ENCODE data around the gene ADAMTS10.
A peak's percentile ranks its signal among the peaks of the same experiment; 100 is the strongest.
"Not testable (repeated sequence)": the region's sequence is repeated elsewhere in the genome, so short reads cannot be mapped to it uniquely, and the experiment has no call there.

ADAMTS10 gene

GRCh38 chr19:8622886-8623285 is 12.4 kb upstream of the ADAMTS10 start:
- H3K9ac ChIP-seq (ENCODE audit: low read depth, low read length); H3K27me3 ChIP-seq (ENCODE audit: insufficient read depth, low read length, poor library complexity); H3K36me3 ChIP-seq (ENCODE audit: insufficient read depth, low read length); H4K20me1 ChIP-seq (ENCODE audit: insufficient read depth, low read length); H3K4me2 ChIP-seq (ENCODE audit: insufficient read depth, low read length); H3K9me3 ChIP-seq (ENCODE audit: insufficient read depth, low read length, severe bottlenecking); H3K4me1 ChIP-seq (ENCODE audit: insufficient read depth, low read length); DNase-seq; H2AFZ ChIP-seq (ENCODE audit: low read depth, low read length); H3K79me2 ChIP-seq (ENCODE audit: insufficient read depth, low read length); H3K4me3 ChIP-seq (ENCODE audit: low read depth in 1 of 2, low read length in 2 of 2); H3K27ac ChIP-seq (ENCODE audit: low read length): not testable (repeated sequence)
- ATAC-seq (ENCODE audit: insufficient read depth, low read depth) = 0 out of 3 replicates have a peak, but pooled peaks have one; percentile 52
- TF ChIP-seq CTCF (IDR thresholded peaks at IDR 0.05; ENCODE audit: borderline replicate concordance, extremely low read depth, low read length, poor library complexity, severe bottlenecking) = peak; percentile 50

GRCh38 chr19:8618751-8619150 is 8.2 kb upstream of the ADAMTS10 start:
- Histone ChIP-seq H3K9ac (ENCODE audit: low read depth, low read length) (no peak overlapping the region), H3K9me3 (ENCODE audit: insufficient read depth, low read length, severe bottlenecking) (no peaks in the 10 kb centered on the region), H3K4me1 (ENCODE audit: insufficient read depth, low read length) (no peaks in the 10 kb centered on the region), H3K4me3 (ENCODE audit: low read depth in 1 of 2, low read length in 2 of 2) (no peak overlapping the region), H3K36me3 (ENCODE audit: insufficient read depth, low read length) (no peaks in the 10 kb centered on the region), H3K79me2 (ENCODE audit: insufficient read depth, low read length) (no peaks in the 10 kb centered on the region), H3K27me3 (ENCODE audit: insufficient read depth, low read length, poor library complexity) (no peaks in the 10 kb centered on the region), H4K20me1 (ENCODE audit: insufficient read depth, low read length) (no peaks in the 10 kb centered on the region), H3K4me2 (ENCODE audit: insufficient read depth, low read length) (no peak overlapping the region), H3K27ac (ENCODE audit: low read length) (no peak overlapping the region), H2AFZ (ENCODE audit: low read depth, low read length) (no peak overlapping the region)
- no peak for ATAC-seq (ENCODE audit: insufficient read depth, low read depth)
- no peak for DNase-seq
- TF ChIP-seq CTCF (IDR thresholded peaks at IDR 0.05; ENCODE audit: borderline replicate concordance, extremely low read depth, low read length, poor library complexity, severe bottlenecking) = no peak
- TF ChIP-seq EZH2 (IDR thresholded peaks at IDR 0.05; ENCODE audit: borderline replicate concordance, low read depth, low read length, severe bottlenecking) = no peak

- H3K9ac ChIP-seq (ENCODE audit: low read depth, low read length) = no peak overlapping the region
- no peaks in the 10 kb centered on the region for H4K20me1 ChIP-seq (ENCODE audit: insufficient read depth, low read length)
- no peak overlapping the region for H3K27ac ChIP-seq (ENCODE audit: low read length)
- H3K27me3 ChIP-seq (ENCODE audit: insufficient read depth, low read length, poor library complexity) = no peaks in the 10 kb centered on the region
- TF ChIP-seq EZH2 (IDR thresholded peaks at IDR 0.05; ENCODE audit: borderline replicate concordance, low read depth, low read length, severe bottlenecking) (no peak), CTCF (IDR thresholded peaks at IDR 0.05; ENCODE audit: borderline replicate concordance, extremely low read depth, low read length, poor library complexity, severe bottlenecking) (no peak)
- no peak overlapping the region for H3K4me2 ChIP-seq (ENCODE audit: insufficient read depth, low read length)
- no peaks in the 10 kb centered on the region for H3K36me3 ChIP-seq (ENCODE audit: insufficient read depth, low read length)
- no peaks in the 10 kb centered on the region for H3K4me1 ChIP-seq (ENCODE audit: insufficient read depth, low read length)
- no peak overlapping the region for H2AFZ ChIP-seq (ENCODE audit: low read depth, low read length)
- H3K9me3 ChIP-seq (ENCODE audit: insufficient read depth, low read length, severe bottlenecking) = no peaks in the 10 kb centered on the region
- no peaks in the 10 kb centered on the region for H3K79me2 ChIP-seq (ENCODE audit: insufficient read depth, low read length)
- H3K4me3 ChIP-seq (ENCODE audit: low read depth in 1 of 2, low read length in 2 of 2) = no peak overlapping the region
- no peak for DNase-seq
- ATAC-seq (ENCODE audit: insufficient read depth, low read depth) = no peak
These were observed 7.5 kb upstream of the ADAMTS10 start for GRCh38 chr19:8617984-8618383.

GRCh38 chr19:8617325-8617724 is 6.8 kb upstream of the ADAMTS10 start:
- H3K27me3 ChIP-seq (ENCODE audit: insufficient read depth, low read length, poor library complexity); H4K20me1 ChIP-seq (ENCODE audit: insufficient read depth, low read length); DNase-seq; H3K9me3 ChIP-seq (ENCODE audit: insufficient read depth, low read length, severe bottlenecking); H3K9ac ChIP-seq (ENCODE audit: low read depth, low read length); H3K4me3 ChIP-seq (ENCODE audit: low read depth in 1 of 2, low read length in 2 of 2); H3K36me3 ChIP-seq (ENCODE audit: insufficient read depth, low read length); H3K4me2 ChIP-seq (ENCODE audit: insufficient read depth, low read length); ATAC-seq (ENCODE audit: insufficient read depth, low read depth); H3K27ac ChIP-seq (ENCODE audit: low read length); H3K79me2 ChIP-seq (ENCODE audit: insufficient read depth, low read length); H2AFZ ChIP-seq (ENCODE audit: low read depth, low read length); H3K4me1 ChIP-seq (ENCODE audit: insufficient read depth, low read length): not testable (repeated sequence)

All from DND-41 (cell line).